Posterior cingulate gyrus (tissue), 11 donors: ENCODE measurements around the gene NTRK1.

Experiments used
- DNase-seq, 10 donors: peaks; one replicate each; pipeline versions ENCODE4 v3.0.0 to v3.0.0-alpha.2; 2020 to 2021; ENCODE audit warnings: mixed read lengths in 3 of 10
- intact Hi-C: fragments of 100-400 bp; cut with DNase I; formaldehyde crosslinking; loops from one replicate; pipeline ENCODE4 v1.15.1; 2023

The NTRK1 gene

DNA sequence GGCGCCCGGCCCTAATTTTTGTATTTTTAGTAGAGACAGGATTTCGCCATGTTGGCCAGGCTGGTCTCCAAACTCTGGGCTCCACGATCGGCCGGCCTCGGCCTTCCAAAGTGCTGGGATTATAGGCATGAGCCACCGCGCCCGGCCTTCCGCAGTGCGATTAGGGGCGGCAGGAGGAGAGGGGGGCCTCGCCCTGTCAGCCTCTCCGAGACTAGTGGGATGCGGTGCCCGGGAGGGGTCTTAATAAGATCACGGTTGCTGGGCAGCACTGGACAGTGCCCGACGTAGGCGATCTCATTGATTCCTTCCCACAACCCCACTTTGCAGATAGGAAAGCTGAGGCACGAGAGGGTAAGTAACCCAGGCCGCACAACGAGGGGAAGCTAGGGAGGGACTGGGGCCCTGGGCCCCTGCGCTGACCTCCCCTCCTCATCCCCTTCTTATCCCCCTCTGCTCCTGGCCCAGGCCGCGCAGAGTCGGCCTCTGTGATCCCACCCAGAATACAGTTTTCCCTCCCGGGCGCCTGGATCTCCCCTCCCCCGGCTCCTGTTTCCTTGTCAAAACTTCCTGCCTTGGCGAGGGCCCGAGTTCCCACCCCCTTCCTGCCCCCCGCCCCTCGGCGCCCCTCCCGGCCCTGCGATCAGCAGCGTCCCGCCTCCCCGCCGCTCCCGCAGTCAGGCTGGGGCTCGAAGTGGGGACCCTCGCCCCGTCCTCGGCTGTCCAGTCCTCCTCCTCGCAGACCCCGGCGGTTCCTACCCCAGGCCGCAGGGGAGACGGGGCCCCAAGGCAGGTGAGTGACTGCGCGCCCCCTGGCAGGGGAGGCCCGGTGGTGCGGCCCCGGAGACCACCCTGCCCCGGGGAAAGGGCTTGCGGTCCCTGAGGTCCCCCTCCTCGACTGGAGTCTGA, 32.6 kb downstream of the NTRK1 start, which contains the start of gene PEAR1:
Gene PEAR1 (plus strand): TSS at position 671 of the 906 bp plus-strand sequence. CDS start 10,209 bp downstream, outside the sequence.
- intact Hi-C loops: loop anchor here (2.0 to 10.0 kb wide), 3 partner anchors 28 to 96 kb away; partner anchors contain the start of gene LRRC71
- peak in 2 of 10 donors; percentile 44 to 61 for DNase-seq

DNA sequence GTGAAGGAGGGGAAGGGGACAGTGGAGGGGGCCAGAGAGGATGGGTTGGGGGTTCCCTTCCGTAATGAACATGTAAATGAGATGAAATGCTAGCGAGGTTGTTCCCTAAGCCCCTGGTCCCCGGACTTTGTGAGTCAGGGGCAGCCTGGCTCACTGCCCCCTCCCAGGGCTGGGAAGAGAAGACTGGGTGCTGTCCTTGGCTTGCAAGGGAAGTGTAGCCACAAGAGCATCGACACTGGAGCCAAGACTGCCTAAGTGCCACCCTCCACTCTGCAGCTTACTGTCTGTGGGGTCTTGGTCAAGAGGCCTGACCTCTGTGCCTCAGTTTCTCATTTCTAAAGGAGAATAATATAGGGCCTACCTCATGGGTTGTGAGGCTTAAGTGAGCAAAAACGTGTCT, 33.3 kb downstream of the NTRK1 start:
- DNase-seq: peak in 3 of 10 donors; percentile 15 to 56 (median 45)
- intact Hi-C loops: loop anchor here (5.0 to 10.0 kb wide), 2 partner anchors 59 to 97 kb away; no protein-coding TSS in a partner anchor

DNA sequence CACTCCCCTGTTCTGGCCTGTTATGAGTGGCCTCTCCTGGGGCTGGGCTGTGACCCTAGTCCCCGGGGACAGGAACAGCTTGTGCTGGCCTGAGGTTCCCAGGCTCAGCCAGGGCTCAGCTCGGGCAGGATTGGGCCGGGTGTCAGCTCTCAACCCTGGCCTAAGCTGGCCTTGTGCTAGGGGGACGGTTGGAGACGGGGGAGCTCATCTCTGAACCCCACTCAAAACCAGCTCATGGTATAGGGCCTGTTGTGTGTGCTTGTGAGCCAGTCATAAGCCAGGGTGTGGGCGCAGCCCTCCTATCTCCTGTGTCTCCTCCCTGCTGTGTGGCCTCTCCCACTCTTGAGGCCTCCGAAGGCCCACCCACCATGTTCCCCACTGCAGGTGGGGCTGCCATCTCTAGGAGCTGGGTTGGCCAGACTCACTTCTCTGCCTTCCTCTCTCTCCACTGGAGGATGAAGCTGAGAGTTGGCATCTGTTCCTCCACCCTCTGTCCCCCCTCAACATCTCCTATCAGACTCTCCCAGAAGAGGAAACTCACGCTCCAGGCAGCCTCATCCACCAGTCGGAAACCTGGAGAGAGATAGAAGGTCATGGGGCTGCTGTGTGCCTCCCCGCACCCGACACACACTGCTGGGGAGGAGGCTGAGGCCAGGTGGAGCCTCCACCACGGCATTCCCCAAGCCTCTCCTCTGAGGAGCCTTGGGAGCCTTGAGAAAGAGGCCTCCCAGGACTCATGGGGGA, 34.2 kb downstream of the NTRK1 start:
- intact Hi-C loops: loop anchor here (5.0 to 10.0 kb wide), 2 partner anchors 60 to 98 kb away; no protein-coding TSS in a partner anchor

DNA sequence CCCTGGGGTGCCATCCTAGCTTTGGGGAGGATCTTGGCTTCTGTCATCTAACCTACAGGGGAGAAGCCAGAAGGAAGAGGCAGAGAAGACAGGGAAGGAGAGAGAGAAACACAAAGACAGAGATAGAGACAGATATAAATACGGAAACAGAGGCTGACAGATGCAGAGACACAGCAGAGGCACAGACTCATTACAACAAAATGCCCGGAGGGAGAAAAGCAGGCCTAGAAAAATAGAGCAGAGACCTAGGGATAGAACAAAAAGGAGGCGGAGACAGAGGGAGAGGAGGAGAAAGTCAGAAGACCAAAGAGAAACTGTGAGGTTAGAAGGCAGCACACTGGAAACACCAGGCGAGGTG, 34.8 kb downstream of the NTRK1 start:
- intact Hi-C loops: loop anchor here (10.0 kb wide), 1 partner anchor 61 kb away; no protein-coding TSS in a partner anchor
- peak in 1 of 10 donors; percentile 7 for DNase-seq

More for the DNA sequence above, 34.2 kb downstream of the NTRK1 start:
- peak in 3 of 10 donors; percentile 28 to 67 (median 61) for DNase-seq

DNA sequence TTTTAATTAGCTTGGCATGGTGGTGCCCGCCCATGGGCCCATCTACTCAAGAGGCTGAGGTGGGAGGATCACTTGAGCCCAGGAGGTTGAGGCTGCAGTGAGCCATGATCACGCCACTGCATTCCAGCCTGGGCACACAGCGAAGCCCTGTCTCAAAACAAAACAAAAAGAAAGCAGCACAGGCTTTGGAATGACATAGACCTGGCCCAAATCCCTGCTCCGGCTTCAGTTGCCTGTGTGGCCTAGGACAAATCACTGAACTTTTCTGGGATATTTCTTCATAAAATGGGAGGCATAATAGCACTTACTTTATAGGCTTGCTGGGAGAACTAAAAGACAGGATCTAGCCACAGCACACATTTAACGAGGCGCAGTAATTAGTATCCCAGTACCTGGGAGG, 35.3 kb downstream of the NTRK1 start:
- DNase-seq: peak in 1 of 10 donors; percentile 39
- intact Hi-C loops: loop anchor here (10.0 kb wide), 1 partner anchor 61 kb away; no protein-coding TSS in a partner anchor

DNA sequence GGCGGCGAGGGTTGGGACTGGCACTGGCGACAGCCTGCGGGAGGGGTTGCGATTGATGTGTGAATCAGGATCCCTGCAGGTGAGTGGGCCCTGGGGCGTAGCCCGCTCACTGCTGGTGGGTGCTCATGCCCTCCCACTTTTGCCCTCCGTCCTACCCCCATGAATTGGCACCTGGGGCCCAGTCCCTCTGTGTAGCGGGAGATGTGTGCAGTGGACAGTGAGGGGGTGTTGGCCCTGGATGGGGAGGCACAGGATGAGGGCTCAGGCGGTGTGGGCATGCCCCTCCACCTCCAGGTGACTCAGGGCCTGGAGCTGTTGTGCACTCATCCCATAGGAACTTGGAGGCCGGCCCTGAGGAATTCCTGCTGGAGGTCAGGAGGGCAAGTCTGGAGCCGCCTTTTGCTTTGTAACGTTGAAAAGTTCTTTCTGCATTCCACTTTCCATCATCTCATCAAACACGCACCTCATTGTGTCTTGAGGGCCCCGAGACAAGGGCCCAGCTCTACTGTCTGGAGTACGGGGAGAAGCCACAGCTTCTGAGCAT, 35.9 kb downstream of the NTRK1 start:
- peak in 3 of 10 donors; percentile 51 to 75 (median 71) for DNase-seq
- intact Hi-C loops: loop anchor here (10.0 kb wide), 1 partner anchor 62 kb away; no protein-coding TSS in a partner anchor

DNA sequence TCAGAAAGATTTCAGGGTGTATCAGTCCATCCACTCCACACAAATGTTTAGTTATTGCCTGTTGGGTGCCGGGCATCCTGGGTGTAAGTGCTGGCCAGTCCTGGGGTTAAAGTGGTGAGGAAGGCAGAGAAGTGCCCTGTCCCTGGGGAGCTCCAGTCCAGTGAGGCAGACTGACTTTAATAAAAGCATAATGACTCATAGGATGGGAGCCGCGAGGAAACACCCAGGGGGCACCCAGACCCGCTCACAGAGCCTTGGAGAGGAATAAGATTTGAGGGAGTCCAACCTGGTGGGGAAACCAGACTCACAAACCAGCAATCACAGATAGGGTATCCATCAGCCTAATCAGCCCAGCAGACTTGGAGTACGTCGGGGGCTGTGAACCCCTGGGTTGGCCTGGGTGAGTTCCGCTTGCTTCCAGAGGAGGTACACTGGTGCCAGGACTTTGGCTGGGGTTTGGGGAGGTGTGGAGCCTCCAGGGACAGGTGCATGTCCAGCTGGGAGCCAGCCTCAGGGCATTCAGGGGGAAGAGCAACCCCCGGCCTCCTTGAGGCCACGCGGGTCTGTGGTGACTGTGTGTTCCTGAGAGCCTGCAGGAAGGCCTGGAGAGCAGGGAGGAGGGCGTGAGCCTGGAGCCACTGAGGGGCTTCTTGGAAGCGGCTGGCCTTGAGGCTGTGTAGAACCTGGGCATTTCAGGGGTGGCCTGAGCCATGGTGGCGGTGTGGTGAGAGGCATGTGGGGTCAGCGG, 36.6 kb downstream of the NTRK1 start:
- DNase-seq: peak in 3 of 10 donors; percentile 53 to 62 (median 55)
- intact Hi-C loops: loop anchor here (10.0 kb wide), 1 partner anchor 62 kb away; no protein-coding TSS in a partner anchor

DNA sequence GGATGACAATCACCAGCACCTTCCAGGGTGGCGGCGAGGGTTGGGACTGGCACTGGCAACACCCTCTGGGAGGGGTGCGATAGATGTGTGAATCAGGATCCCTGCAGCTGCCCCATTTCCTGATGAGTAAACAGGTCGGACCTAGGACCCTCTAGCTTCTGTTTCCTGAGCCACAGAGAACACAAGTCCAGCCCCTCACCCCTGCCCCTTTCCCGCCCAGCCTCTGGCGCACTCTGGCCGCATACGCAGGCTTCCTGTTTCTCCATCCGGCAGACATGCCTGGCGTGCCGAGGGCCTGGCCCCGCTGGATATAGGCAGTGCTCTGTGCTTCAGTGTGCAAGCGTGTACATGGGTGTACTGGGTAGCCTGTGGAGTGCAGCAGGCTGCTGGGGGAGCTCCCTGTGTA, 37.5 kb downstream of the NTRK1 start:
- intact Hi-C loops: loop anchor here (10.0 kb wide), 1 partner anchor 63 kb away; no protein-coding TSS in a partner anchor
- peak in 3 of 10 donors; percentile 31 to 64 (median 41) for DNase-seq

DNA sequence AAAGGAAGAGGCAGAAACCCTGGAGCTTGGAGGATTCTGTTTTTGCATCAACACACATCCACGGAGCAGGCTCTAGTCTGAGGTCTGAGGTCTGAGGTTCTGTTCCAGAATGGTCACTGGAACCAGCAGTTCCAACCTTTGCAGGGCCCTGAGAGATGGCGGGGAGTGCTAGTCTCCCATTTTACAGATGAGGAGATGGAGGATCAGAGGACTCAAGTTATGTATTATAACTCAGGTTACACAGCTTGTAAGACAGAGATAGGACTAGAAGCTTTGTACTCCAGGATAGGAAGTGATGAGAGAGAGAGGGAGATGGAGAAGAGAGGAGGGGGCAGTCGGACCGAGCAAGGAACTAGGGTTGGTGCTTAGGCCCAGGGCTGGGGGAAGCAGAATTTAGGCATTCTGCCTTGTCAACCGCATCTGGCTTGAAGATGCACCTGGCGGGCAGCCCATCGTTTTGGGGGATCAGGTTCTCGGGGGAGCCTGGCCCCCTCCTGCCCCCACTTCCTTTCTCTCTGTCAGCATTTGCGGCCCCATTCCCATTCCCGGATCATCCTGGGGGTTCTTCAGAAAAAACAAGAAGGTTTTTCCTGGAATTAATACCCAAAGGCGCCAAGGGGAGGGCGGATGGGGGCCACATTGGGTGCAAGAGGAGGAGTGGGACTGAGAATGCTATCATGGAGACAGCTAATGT, 38.5 kb downstream of the NTRK1 start:
- intact Hi-C loops: loop anchor here (10.0 kb wide), 1 partner anchor 64 kb away; no protein-coding TSS in a partner anchor
- peak in 3 of 10 donors; percentile 66 to 70 (median 67) for DNase-seq

DNA sequence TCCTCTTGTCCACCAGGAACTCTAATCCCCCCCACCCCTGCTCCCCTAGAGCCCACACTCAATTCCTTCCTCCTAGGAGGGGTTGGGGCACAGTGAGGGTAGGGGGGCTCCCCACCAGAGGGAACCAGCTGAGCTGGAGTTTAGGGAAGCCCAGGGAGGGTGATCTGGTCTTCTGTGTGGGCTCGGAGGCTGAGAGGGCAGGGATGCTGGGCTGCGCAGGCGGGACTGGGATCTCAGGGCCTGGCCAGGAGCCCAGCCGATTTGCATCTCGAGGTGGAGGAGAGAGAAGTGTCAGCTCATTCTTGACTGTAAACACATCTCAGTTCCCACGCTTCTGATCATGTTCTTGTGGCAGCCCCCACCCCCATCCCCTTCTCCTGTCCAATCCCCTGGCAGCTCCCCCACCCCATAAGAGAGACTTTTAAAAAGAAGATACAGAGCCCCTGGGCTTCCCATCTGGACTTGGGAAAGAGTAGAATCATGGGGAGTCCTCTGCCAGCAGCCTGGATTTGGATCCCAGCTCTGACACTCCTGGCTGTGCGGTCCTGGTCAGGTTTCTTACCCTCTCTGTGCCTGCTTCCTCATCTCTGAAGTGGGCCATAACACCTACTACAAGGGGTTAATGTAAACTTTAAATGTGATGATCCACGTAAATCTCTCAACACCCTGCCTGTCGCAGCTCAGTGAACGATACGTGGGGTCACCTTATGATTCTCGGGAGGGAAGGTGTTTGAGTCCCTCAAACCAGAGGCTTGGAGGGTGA, 39.5 kb downstream of the NTRK1 start:
- intact Hi-C loops: loop anchor here (10.0 kb wide), 1 partner anchor 65 kb away; no protein-coding TSS in a partner anchor
- DNase-seq: peak in 3 of 10 donors; percentile 24 to 73 (median 27)

DNA sequence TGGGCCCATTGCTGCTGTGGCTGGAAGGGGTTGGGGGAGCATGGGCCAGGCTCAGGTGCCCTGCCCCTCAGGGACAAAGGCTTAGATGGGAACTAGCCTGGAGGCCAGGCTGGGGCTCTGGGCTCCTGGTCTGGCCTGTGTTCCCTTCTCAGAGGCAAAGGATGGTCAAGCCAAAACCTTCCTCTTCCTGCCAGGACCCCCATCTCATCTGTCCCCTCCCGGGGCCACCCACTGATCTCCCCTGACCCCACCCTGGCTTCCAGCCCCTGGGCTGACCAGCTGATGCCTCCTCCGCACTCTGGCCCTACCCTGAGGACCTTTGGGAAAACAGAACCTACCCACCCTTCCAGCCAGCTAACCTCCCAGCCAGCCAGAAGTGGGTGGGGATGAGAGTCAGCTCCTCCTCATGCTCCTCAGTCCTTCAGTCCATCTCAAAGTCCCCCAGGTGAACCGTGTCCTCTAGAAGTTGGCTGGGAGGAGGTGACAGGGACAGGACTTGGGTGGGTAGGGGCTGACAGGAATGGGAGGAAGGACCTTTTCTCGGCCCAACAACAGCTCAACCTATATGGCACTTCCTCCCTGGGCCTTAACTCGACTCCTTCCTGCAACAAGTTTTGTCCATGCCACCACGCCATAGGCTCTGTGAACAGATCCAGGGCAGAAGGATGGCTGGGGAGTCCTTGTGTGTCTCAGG, 40.4 kb downstream of the NTRK1 start:
- DNase-seq: peak in 2 of 10 donors; percentile 35 to 63
- intact Hi-C loops: no loop called here

DNA sequence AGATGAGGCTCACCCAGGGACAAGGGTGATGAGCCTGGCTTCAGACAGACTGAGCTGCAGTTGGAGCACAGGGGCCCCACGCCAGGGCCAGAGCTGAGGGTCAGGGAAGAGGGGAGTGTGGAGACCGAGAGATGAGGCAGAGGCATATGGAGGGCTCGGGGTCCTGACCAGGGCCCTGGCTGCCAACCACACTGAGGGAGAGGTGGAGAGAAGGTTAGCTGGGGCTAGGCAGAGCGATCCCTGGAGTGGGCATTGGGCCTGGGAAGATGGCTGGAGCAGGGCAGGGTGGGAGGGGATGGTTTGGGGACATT, 40.9 kb downstream of the NTRK1 start:
- intact Hi-C loops: no loop called here
- DNase-seq: peak in 2 of 10 donors; percentile 3 to 28

DNA sequence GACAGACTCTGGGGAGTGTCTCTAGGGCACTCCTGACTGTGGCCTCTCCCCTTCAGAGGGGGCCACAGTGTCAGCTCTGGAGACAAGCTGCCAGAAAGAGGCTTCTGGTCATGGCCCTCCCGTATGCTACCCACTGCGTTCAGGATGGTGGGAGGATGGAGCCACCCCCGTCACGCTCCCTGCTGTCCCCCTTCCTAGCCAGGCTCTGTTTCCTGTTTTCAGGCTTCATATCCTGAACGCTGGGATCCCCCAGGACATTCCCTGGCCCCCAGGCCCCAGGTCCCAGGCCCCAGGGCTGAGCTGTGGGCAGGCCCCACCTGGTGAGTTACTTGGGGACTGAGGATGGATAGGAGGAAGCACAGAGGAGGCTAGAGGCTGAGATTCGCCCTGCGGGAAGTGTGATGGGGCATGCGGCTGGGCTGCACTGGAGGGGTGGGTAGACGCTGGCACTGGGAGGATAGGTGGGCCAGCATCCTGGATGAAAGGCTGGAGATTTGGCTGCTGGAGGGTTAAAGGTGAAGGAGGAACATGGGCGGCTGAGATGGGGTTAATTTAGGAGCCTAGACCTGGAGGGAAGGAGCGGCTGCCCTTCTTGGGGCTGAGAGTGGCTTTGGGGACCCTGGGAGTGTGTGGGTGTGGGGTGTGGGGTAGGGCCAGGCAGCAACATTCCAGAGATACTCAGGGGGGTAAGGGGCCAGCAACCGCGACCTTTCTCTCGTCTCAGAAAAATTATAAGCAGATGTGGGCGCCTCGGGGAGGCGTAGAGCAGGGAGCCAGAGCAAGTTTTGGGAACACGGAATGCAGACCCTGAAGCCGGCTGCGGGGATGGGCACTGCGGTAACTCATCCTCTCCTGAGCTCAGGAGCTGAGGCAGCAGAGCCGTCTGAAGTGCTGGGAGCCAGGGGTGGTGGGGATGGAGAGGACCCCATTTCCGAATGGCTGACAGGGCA, 41.6 kb downstream of the NTRK1 start:
- intact Hi-C loops: no loop called here
- DNase-seq: peak in 3 of 10 donors; percentile 45 to 82 (median 69)

DNA sequence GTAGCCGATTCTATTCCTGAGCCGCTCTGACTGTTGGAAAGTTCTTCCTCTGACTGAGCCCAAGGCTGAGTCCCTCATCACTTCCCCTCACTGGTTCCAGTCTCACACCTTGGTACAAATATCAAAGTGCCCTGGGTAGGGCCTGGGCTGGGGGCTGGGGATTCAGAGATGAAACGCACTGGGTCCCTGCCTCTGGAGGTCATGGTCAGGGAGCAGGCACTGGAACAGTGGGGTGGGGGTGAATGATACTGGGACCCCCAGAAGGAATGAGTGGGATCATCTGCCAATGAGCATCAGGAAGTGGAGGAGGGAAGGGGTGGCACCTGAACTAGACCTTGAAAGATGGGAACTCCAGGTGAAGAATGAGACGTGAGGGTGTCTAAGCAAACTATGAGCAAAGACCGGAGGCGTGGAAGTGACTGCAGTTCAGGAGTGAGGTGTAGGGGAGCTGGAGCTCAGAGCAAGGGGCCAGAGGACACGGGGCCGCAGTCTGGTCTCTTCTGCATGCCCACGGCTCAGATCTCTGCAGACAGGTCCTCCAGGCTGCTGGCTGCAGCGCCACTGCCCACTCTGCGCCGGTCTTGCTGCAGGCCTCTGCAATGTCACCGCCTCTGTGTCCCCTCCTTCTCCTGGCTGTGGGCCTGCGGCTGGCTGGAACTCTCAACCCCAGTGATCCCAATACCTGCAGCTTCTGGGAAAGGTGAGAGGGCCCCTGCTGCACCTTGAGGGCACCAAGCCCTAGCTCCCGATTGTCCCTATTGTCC, 42.8 kb downstream of the NTRK1 start:
- DNase-seq: peak in 3 of 10 donors; percentile 54 to 79 (median 59)
- intact Hi-C loops: no loop called here

DNA sequence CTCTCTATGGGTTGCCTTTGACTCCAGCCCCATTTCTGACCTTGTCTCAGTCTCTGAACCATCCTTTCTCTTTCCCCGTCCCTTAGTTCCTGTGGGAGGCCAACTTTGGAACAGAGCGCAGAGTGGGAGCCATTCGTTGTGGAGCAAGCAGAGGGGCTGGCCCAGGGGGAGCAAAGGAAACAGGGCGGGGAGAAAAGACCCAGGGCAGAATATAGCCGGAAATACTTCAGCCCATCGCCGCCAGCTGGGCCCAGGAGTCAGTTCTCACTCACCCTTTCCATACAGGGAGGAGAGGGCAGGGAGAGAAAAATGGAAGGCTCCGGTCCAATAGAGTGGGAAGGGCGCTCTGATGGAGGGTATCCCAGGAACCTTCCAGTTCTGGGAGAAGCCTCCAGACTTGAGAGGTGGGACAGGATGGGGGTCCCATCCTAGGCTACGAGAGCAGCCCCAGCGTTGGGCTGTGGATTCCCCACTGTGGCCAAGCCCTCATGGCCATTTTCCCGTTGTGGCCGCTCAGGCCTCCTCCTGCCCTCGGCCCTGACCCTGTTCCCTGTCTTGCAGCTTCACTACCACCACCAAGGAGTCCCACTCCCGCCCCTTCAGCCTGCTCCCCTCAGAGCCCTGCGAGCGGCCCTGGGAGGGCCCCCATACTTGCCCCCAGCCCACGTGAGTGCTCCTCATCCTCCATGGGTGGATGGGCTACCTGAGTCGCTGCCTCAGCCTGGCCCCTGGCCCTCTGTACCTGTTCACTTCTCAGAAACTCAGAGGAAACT, 43.7 kb downstream of the NTRK1 start:
- DNase-seq: peak in 2 of 10 donors; percentile 35 to 75
- intact Hi-C loops: no loop called here
